RPMI7951 (cell line): ENCODE data around the gene ASIC2. TPM values are rescaled to one million over a fixed set of nuclear protein-coding genes. Genes with fewer than 3 reads are reported as not detected.
"Not testable (repeated sequence)": the region's sequence is repeated elsewhere in the genome, so short reads cannot be mapped to it uniquely, and the experiment has no call there.

ENCODE experiments used
- DNase-seq: peaks from one replicate; pipeline ENCODE4 v3.0.0-alpha.2; 2012; ENCODE audit warnings: low read depth
- total RNA-seq: library from RNA; depleted of rRNA; stranded (reverse); fragments of >200 nt; shearing (Covaris generic); gene quantifications from 2 replicates; pipeline ENCODE4 v1.2.3, GENCODE V29; 2014

ASIC2 gene
- total RNA-seq, 1 experiment from 2014 or later, result not detected

DNA sequence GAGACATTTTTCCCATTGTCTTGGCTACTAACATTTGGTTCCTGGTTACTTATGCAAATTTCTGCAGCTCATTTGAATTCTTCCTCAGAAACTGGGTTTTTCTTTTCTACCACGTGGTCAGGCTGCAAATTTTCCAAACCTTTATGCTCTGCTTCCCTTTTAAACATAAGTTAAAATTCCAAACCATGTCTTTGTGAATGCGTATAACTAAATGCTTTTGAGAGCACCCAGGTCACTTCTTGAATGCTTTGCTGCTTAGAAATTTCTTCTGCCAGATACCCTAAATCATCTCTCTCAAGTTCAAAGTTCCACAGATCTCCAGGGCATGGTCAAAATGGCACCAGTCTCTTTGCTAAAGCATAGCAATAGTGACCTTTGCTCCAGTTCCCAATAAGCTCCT lies 305.2 kb downstream of the ASIC2 start:
- DNase-seq, result not testable (repeated sequence)

DNA sequence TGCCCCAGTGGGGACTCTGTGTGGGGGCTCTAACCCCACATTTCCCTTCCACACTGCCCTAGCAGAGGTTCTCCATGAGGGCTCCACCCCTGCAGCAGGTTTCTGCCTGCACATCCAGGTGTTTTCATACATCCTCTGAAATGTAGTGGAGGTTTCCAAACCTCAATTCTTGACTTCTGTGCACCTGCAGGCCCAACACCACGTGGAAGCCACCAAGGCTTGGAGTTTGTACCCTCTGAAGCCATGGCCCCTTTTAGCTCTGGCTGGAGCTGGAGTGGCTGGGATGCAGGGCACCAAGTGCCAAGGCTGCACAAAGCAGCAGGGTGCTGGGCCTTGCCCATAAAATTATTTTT lies 305.7 kb downstream of the ASIC2 start:
- DNase-seq, result not testable (repeated sequence)

GRCh38 chr17:32985050-32985756 lies 307.9 kb downstream of the ASIC2 start:
- no peak for DNase-seq

GRCh38 chr17:32981611-32982010 lies 311.5 kb downstream of the ASIC2 start:
- not testable (repeated sequence) for DNase-seq

- DNase-seq, result no peak
Observed at GRCh38 chr17:32980230-32980629, 312.9 kb downstream of the ASIC2 start.

GRCh38 chr17:32976605-32977004 lies 316.5 kb downstream of the ASIC2 start:
- DNase-seq, result no peak

DNA sequence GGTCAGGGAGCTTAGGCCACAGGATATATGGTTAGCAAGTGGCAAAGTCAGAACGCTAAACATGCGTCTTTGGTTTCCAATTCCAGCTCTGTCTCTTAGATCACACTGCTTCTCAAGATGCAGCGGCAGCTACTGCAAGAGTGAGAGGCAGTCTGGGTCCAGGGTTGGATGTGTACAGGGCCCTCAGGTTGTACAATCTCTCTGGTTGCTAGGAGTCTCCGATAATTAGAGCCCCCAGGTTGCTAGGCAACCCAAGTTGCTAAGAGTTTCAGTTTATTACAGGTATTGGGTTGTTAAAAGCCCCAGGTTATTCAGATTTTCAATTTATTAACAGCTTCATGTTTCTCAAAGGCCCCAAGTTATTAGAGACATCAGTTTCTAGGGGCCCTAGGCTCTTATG lies 317.0 kb downstream of the ASIC2 start:
- no peak for DNase-seq

GRCh38 chr17:32971171-32971570 lies 321.9 kb downstream of the ASIC2 start:
- DNase-seq, result peak; percentile 58

- peak; percentile 51 for DNase-seq
Observed at GRCh38 chr17:32970281-32970680, 322.8 kb downstream of the ASIC2 start.

GRCh38 chr17:32969231-32969630 lies 323.9 kb downstream of the ASIC2 start:
- DNase-seq, result not testable (repeated sequence)

- no peak for DNase-seq
Observed at GRCh38 chr17:32964541-32964940, 328.6 kb downstream of the ASIC2 start.
